Activated naive CD4-positive, alpha-beta T cell treated with anti-CD3 and anti-CD28 coated beads, Interleukin-2, amount 50 U/mL, for 16 hours (primary cell): Measurements from ENCODE around the gene KDM4B.
A peak's percentile ranks its signal among the peaks of the same experiment; 100 is the strongest.

ENCODE experiments used
- DNase-seq: peaks from one replicate; pipeline ENCODE4 v3.0.0-alpha.2; 2020

Gene KDM4B

DNA sequence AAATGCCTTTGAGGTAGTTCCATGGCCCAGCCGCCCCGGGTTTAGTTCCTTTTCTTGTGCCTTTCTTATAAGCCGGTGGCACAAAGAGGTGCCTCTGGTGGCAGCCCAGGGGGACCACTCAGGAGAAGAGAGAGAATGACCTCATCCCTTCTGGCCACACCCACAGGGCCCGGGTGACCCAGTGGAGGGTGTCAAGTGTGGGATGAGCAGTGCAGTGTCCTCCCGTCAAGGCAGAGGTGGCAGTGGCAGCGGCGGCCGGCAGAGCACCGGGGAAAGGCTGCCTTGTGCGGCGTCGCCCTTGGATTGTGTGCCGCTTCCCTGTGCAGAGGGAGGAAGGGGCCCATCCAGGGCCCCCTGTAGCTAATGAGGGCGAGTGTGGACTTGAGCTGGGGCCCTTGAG, 47.9 kb downstream of the KDM4B start:
- no peak for DNase-seq

- DNase-seq: no peak
These were observed 48.3 kb downstream of the KDM4B start for GRCh38 chr19:5017235-5017634.

DNA sequence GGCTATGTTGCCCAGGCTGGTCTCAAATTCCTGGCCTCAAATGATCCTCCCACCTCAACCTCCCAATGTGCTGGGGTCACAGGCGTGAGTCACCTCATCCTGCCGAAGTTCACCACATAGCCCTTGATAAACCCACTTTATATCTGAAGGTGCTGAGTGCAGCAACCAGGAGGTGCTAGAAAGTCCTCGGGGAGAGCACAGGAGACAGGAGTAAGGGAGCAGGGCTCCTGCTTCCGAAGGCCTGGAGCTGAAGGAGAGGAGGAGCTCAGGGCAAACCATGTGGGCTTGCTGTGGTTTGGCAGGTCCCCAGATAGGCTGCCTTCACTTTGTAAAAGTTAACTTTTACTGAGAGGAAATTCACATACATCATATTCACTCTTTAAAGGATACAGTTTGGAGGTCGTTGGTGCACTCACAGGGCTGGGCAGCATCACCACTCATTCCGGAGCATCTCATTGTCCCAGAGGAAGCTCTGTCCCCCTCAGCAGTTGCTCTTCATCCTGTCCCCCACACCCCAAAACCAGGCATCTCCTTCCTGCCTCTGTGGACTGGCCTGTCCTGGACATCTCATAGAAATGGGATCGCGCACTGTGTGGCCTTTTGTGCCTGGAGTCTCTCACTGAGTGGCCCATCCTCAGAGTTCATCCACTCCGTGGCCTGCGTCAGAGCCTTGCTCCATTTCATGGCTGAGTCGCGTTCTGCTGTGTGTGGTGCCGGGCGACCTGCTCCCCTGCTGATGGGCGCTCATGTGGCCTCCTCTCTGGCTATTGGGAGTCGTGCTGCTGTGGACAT, 49.5 kb downstream of the KDM4B start:
- no peak for DNase-seq

DNA sequence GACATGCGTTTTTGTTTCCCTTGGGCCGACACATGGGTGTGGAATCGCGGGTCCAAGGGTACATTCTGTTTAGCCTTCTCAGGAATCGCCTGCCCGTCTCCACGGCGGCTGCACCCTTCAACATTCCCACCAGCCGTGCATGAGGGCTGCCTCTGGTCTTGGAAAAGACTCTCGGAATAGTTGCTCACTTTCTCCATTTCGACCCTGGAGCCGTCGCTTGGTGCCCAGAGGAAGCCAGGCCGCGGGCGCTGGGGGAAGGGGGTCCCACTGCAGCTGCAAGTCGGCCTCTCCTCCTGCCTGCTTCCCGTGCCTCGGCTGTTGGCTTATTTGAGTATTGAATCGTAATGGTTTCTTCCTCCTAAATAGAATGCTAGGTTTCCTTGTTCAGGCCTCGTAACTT, 51.5 kb downstream of the KDM4B start:
- DNase-seq: no peak

DNA sequence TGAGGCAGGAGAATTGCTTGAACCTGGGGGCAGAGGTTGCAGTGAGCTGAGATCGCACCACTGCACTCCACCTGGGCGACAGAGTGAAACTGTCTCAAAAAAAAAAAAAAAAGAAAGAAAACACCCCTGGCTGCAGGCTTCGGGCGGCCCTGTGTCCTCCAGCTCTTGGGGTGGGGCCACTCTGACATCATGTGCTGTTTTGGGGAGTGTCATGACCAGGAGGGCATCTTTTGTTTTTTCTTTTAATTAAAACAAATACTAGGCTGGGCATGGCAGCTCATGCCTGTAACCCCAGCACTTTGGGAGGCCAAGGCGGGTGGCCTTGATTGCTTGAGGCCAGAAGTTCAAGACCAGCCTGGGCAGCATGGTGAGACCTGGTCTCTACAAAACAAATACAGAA, 52.1 kb downstream of the KDM4B start:
- DNase-seq: no peak

DNA sequence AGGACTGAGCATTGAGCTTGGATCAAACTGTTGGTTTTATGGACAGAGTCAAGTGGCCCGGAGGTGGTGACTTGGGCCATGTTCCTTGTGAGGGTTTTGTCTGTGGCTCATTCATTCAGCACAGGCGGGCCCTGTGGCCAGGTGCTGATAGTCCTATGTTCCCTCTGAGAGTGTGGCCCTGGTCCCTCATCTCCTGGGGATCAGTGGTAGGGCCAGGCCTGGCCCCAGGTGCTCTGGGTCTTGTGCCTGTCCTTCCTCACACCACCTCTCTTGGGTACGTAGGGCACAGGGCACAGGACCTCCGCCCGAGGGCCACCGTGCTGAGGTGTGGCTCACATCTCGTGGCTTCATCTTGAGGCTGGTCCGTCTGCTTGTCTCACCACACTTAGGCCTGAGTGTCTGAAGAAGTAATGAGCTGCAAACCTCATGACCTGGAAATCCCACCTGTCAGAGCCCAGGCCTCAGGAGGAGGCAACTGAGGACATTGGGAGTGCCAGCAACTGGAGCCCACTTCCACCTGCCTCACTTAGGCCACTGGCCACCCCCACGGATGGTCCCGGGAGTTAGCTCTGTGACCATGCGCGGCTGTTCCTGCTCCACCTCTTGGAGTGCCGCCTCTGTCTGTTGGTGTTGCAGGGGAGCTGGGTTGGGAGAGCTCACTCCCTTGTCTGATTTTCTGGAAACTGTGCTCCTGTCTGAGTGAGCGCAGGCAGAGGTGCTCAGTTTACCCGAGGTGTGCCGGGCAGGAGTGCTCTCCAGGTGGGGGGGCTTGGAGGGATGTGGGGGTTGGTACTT, 53.4 kb downstream of the KDM4B start:
- no peak for DNase-seq

- DNase-seq: no peak
These were observed 54.2 kb downstream of the KDM4B start for GRCh38 chr19:5023128-5023571.

- no peak for DNase-seq
These were observed 55.4 kb downstream of the KDM4B start for GRCh38 chr19:5024282-5024681.

DNA sequence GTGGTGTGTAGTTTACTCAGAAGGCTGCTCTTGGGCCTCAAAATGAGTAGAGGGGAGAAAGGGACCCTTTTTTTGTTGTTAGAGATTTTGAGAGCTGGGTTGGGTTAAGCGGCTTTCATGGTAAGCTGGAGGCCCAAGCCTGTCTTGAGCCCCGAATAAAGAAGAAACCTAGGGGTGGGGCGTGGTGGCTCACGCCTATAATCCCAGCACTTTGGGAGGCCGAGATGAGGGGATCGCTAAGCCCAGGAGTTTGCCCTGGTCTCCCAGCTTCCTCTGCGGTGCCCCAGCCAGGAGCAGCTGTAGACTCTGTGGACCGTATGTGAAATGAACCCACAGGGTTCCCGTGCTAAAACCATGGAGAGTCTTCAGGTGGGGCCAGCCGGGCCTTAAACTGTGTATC, 56.1 kb downstream of the KDM4B start:
- DNase-seq: no peak

DNA sequence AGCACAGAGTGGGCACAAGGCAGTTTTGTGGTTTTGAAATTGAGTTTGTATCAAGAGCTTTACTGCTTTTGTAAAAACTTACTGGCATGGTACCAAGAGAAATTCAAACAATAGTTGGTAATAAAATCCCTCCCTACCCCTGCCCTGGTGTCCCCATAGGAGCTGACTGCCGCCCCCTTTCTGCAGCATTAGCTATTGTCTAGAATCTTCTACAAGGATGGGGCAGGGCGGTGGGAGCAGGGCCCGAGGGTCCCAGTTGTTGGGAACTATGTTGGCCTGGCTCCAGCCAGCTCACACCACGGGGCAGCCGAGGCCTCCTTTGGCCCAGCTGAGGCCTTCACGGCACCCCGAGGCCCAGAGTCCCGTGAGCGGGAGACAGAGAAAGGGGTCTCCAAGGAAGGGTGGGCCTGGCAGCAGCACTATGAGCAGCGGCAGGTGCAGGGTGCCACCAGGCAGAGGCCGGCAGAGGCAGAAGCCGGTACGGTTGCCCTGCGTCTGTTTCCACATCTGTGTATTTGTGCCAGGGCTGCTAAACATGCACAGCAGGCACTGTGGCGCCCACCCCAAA, 57.9 kb downstream of the KDM4B start:
- no peak for DNase-seq

GRCh38 chr19:5028229-5028886, 59.4 kb downstream of the KDM4B start:
- DNase-seq: no peak

DNA sequence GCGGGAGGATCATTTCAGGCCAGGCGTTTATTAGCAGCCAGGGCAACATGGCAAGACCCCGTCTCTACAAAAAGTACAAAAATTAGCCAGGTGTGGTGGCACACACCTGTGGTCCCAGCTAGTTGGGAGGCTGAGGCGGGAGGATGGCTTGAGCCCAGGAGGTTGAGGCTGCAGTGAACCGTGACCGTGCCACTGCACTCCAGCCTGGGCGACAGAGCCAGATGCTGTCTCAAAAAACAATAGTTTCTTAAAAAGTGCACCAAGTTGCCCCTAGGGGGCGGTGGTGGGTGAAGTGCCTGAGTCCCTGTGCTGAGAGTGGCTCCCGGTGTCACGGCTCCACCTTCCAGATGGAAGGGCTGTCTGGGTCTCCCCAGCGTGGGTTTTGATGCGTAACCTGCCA, 60.7 kb downstream of the KDM4B start:
- DNase-seq: peak; percentile 68

- DNase-seq: no peak
These were observed 61.4 kb downstream of the KDM4B start for GRCh38 chr19:5030136-5030820.

- DNase-seq: no peak
These were observed 61.9 kb downstream of the KDM4B start for GRCh38 chr19:5030822-5031221.

- peak; percentile 81 for DNase-seq
These were observed 62.6 kb downstream of the KDM4B start for GRCh38 chr19:5031231-5032100.

- no peak for DNase-seq
These were observed 63.4 kb downstream of the KDM4B start for GRCh38 chr19:5032101-5032967.

DNA sequence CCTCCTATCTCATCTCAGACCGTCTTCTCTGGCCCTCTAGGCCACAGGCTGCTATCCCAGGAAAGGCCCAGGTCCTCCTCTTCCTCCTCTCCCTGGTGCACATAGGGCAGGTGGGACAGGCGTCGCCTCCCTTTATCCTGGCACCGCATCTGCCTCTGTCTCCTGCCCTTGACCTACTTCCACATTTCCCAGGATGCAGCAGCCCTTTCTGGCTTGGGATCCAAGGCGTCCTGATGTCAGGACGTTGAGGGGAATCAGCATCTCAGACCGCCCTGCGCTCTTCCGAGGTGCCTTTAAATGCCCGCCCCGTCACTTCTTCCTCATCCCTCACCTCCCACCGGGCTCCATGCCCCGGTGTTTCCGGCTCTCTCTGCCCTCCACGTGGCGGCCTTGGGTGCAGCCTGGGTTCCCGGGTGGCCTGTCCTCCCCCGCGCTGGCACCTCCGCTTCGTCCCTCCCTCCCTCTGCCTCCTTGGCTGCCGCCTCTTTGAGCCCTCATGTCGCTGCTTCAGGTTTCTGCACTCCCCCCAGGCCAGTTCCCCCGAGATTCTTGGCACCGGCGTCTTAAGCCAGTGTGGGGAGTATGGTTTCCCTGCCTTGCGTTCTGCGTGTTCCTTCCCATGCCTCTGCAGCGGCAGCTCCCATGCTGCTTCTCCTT, 66.3 kb downstream of the KDM4B start:
- DNase-seq: no peak

- DNase-seq: no peak
These were observed 67.1 kb downstream of the KDM4B start for GRCh38 chr19:5035793-5036697.
